Neural crest cell (in vitro differentiated cells): Measurements from ENCODE around the gene MPPE1. TPM values are rescaled to one million over a fixed set of nuclear protein-coding genes. Genes with fewer than 3 reads are reported as not detected.

Source experiments
- DNase-seq: peaks from one replicate; pipeline ENCODE4 v3.0.0; 2021; ENCODE audit warnings: low read depth, mixed read lengths, low spot score
- H3K27ac Mint-ChIP-seq: one replicate; pipeline ENCODE4 v1.8.0; 2021; ENCODE audit warnings: mild to moderate bottlenecking, mixed read lengths; ENCODE audit not compliant: unreplicated experiment
- H3K27me3 Mint-ChIP-seq: 2 replicates; pipeline ENCODE4 v1.8.0; 2021; ENCODE audit warnings: low read depth, mild to moderate bottlenecking, mixed read lengths
- H3K36me3 Mint-ChIP-seq: 2 replicates; pipeline ENCODE4 v1.8.0; 2021; ENCODE audit warnings: low read depth, mild to moderate bottlenecking, mixed read lengths
- H3K4me1 Mint-ChIP-seq: 2 replicates; pipeline ENCODE4 v1.8.0; 2021; ENCODE audit warnings: mixed read lengths
- H3K4me3 Mint-ChIP-seq: one replicate; pipeline ENCODE4 v1.8.0; 2021; ENCODE audit warnings: mild to moderate bottlenecking, mixed read lengths
- H3K9me3 Mint-ChIP-seq: 2 replicates; pipeline ENCODE4 v1.8.0; 2021; ENCODE audit warnings: mixed read lengths
- total RNA-seq: library from RNA; stranded (reverse); gene quantifications from 2 replicates; pipeline ENCODE4 v1.2.1, GENCODE V29; 2021
- TF ChIP-seq, protein P1 (sequence below): fragments of 200-600 bp; sonication (generic); conservative IDR thresholded peaks from 2 replicates; pipeline ENCODE4 v1.5.0; 2021; ENCODE audit warnings: antibody characterized with exemption, mild to moderate bottlenecking

MPPE1 gene
- total RNA-seq, 1 donor from 2014 or later = 22.8 TPM

DNA sequence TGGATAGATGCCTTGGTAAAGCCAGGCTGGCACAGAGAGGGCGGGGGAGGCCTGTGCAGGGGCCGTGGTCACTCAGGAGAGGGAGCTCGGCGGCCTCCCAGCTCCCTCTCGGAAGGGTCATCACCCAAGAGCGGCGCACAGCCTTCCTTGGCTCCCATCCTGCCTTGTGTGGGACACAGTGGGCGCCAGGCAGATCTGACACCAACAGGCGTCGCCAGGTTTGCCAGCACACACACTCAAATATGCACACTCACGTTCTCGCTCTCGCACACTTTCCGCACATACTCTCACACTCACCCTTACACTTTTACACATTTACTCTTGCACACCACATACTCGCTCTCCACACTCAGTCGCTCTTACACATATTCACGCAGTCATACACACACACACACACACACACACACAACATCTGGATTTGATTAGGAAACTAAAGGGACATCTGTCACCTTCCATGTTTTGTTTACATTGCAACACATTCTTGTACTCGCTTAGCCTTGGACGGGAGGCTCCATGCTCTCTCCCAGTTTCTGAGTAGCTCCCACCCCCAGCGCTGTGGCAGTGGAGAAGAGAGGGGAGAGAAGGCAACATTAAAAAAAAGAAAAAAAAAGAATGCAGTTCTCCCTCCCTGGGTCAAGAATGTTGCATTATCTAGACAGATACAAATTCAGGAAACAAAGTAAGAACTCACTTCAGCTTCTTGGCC is 46.4 kb downstream of the MPPE1 start:
- Mint-ChIP-seq H3K36me3 (no peaks in the 10 kb centered on the region), H3K9me3 (no peaks in the 10 kb centered on the region), H3K27ac (no peak overlapping the region), H3K4me1 (peaks cover 6% of the 10 kb centered on the region), H3K27me3 (no peaks in the 10 kb centered on the region), H3K4me3 (no peak overlapping the region)
- no peak for DNase-seq
- TF ChIP-seq, protein P1, sequence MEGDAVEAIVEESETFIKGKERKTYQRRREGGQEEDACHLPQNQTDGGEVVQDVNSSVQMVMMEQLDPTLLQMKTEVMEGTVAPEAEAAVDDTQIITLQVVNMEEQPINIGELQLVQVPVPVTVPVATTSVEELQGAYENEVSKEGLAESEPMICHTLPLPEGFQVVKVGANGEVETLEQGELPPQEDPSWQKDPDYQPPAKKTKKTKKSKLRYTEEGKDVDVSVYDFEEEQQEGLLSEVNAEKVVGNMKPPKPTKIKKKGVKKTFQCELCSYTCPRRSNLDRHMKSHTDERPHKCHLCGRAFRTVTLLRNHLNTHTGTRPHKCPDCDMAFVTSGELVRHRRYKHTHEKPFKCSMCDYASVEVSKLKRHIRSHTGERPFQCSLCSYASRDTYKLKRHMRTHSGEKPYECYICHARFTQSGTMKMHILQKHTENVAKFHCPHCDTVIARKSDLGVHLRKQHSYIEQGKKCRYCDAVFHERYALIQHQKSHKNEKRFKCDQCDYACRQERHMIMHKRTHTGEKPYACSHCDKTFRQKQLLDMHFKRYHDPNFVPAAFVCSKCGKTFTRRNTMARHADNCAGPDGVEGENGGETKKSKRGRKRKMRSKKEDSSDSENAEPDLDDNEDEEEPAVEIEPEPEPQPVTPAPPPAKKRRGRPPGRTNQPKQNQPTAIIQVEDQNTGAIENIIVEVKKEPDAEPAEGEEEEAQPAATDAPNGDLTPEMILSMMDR = no peak

DNA sequence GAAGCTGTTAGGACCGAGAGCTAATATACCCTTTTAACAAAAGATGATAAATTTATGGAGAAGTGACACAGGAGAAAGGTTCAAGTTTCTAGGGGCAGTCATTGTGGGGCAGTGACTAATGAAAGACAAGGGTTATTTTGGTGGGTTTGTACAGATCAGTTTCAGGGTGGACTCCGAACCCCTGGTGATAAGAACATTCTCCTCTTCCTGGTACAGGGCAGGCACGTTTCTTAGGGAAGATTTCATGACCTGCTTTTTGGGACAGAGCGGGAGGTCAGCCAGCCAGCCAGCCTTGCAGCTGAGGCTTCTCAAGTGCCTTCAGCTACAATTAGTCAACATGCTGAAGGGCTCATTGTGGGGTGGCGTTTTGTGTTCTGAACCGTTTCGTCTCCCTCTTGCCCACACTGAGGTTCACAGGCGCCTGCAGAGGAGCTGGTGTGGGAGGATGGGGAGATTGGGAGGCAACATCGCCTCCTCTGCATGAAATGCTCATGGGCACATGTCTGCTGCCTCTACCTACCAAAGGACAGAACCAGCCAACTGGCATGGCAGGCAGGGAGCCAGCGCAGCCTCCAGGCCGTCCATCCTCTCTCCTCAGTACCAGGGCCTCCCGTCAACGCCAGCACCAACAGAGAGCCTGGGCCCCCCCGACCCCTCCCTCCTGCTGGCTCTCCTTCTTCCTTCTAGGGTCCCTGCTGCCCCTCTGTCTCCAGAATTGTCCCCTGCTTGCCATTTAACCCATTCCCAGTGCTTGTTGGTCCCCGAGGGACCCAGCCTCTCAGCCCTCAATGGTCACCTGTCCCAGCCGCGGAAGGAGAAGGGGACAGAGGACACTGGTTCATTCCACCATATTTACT is 47.3 kb downstream of the MPPE1 start:
- no peak overlapping the region for H3K4me3 Mint-ChIP-seq
- no peak overlapping the region for H3K27ac Mint-ChIP-seq
- H3K36me3 Mint-ChIP-seq = no peaks in the 10 kb centered on the region
- no peak for DNase-seq
- no peaks in the 10 kb centered on the region for H3K9me3 Mint-ChIP-seq
- peaks cover 6% of the 10 kb centered on the region for H3K4me1 Mint-ChIP-seq
- TF ChIP-seq, protein P1 = no peak
- no peaks in the 10 kb centered on the region for H3K27me3 Mint-ChIP-seq

DNA sequence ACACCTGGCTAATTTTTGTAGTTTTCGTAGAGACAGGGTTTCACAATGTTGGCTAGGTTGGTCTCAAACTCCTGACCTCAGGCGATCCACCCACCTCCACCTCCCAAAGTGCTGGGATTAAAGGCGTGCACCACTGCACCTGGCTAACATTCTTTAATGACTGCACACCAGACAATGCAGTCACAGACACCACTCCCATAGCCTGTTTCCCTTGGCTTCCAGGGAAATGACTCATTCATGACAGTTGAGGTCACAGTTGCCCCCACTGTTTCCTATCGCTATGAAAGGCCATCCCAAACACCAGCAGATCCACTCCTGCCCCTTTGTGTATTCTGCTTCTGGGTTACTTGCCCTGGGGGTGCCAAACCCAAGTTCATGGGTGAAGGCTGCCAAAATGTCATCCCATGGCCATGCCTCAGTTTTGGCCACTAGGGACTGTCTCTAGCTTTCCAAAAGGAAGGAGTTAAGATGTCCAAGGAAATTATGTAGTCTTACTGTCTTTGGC is 48.2 kb downstream of the MPPE1 start:
- no peak overlapping the region for H3K4me3 Mint-ChIP-seq
- TF ChIP-seq, protein P1 = peak; percentile 33
- peaks cover 6% of the 10 kb centered on the region for H3K4me1 Mint-ChIP-seq
- H3K27ac Mint-ChIP-seq = no peak overlapping the region
- no peak for DNase-seq
- H3K36me3 Mint-ChIP-seq = no peaks in the 10 kb centered on the region
- no peaks in the 10 kb centered on the region for H3K27me3 Mint-ChIP-seq
- H3K9me3 Mint-ChIP-seq = no peaks in the 10 kb centered on the region

DNA sequence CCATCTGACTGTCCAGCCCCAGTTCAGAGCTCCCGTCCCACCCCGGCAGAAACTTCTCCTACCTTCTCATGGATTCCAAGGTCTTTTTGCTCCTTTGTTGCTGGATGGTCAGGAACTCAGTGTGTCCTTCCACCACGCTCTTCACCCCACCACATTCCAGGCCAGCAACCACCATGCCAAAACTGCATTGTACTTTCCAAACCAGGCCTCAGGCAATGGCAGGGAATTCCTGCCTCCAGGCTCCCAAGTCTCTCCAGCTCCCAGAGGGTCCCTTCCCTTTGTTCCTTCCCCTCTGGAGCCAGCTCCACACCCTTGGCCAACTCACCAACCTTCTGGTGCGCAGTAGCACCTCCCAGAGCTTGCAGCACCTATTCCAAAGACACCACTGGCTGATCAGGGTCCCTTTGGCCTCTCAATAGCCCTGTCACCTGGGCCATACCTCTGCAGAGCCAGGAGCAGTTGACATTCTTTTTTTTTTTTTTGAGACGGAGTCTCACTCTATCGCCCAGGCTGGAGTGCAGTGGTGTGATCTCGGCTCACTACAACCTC is 48.8 kb downstream of the MPPE1 start:
- H3K27ac Mint-ChIP-seq = no peak overlapping the region
- no peaks in the 10 kb centered on the region for H3K27me3 Mint-ChIP-seq
- H3K9me3 Mint-ChIP-seq = no peaks in the 10 kb centered on the region

More for the DNA sequence above, 48.8 kb downstream of the MPPE1 start:
- Mint-ChIP-seq H3K4me3 (no peak overlapping the region), H3K4me1 (peaks cover 6% of the 10 kb centered on the region), H3K36me3 (no peaks in the 10 kb centered on the region)
- TF ChIP-seq, protein P1 = no peak
- DNase-seq = no peak
